LNCaP clone FGC (cell line): ENCODE results near the gene FLOT1.

ENCODE experiments used
- DNase-seq: peaks from one replicate; pipeline ENCODE4 v3.0.0-alpha.2; 2011; ENCODE audit warnings: low read depth
- H3K4me3 ChIP-seq: 2 replicates; pipeline ENCODE4 v1.5.1; 2011; ENCODE audit warnings: mild to moderate bottlenecking, low read depth, low read length, control low read depth
- TF ChIP-seq, protein P1 (sequence below): IDR thresholded peaks from 2 replicates; pipeline ENCODE4 v1.5.1; 2012; ENCODE audit warnings: mild to moderate bottlenecking; ENCODE audit not compliant: control insufficient read depth, insufficient read depth; ENCODE audit errors: extremely low read depth

The FLOT1 gene

GRCh38 chr6:30775104-30775503, 32.6 kb upstream of the FLOT1 start:
- no peak overlapping the region for H3K4me3 ChIP-seq
- DNase-seq, result no peak
- TF ChIP-seq, protein P1, sequence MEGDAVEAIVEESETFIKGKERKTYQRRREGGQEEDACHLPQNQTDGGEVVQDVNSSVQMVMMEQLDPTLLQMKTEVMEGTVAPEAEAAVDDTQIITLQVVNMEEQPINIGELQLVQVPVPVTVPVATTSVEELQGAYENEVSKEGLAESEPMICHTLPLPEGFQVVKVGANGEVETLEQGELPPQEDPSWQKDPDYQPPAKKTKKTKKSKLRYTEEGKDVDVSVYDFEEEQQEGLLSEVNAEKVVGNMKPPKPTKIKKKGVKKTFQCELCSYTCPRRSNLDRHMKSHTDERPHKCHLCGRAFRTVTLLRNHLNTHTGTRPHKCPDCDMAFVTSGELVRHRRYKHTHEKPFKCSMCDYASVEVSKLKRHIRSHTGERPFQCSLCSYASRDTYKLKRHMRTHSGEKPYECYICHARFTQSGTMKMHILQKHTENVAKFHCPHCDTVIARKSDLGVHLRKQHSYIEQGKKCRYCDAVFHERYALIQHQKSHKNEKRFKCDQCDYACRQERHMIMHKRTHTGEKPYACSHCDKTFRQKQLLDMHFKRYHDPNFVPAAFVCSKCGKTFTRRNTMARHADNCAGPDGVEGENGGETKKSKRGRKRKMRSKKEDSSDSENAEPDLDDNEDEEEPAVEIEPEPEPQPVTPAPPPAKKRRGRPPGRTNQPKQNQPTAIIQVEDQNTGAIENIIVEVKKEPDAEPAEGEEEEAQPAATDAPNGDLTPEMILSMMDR, result no peak

GRCh38 chr6:30774701-30775100, 32.2 kb upstream of the FLOT1 start:
- no peak overlapping the region for H3K4me3 ChIP-seq
- DNase-seq, result no peak
- TF ChIP-seq, protein P1, result no peak

DNA sequence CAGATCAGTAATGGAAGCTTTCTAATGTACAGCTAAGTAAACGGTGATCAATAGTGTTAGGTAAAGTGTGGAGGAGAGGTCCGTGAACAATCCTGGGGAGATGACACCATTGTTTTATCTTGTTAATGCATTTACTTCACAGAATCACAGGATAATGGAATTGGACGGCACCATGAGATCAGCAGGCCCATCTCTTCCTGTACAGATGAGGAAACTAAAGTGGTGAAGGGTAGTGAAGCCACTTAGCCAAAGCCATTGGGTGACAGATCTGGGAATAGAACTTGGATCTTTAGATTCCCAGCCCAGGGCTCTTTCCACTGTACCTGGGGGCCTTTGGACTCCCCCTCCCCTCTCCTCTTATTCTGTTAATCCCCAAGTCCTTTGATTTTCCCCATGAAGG, 28.1 kb upstream of the FLOT1 start:
- TF ChIP-seq, protein P1, result no peak
- no peak for DNase-seq

DNA sequence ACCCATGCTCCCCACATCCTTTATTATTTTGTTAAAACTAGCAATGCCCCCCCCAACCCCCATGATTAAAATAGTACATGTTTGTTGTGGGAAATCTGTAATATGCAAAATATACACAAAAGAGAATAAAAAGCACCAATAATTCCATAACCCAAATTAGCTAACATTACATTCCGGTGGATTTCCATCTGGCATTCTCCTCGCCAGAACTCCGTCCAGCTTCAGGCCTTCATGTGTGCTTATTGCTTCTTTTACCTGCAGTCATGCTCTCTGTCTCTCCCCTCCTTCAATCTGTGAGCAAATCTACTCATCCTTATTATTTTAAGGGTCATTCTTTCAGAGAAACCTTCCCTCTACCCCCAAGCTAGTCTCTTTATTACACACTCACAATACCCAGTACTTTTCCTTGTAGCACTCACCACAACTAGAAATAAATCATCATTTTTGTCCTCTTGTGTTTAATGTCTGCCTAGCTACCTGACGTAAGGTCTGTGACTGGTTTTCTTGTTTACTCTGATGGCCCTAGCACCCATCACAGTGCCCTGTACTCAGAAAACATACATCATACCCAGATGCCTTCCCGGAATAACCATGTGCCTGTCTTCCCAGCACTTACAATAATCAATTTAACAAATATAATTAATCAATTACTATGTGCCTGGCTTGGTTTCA, 27.5 kb upstream of the FLOT1 start:
- no peak overlapping the region for H3K4me3 ChIP-seq
- TF ChIP-seq, protein P1, result no peak

More for the DNA sequence above, 28.1 kb upstream of the FLOT1 start:
- no peak overlapping the region for H3K4me3 ChIP-seq

GRCh38 chr6:30769088-30769852, 26.8 kb upstream of the FLOT1 start:
- no peak for DNase-seq
- H3K4me3 ChIP-seq, result no peak overlapping the region

More for the DNA sequence above, 27.5 kb upstream of the FLOT1 start:
- DNase-seq, result no peak

DNA sequence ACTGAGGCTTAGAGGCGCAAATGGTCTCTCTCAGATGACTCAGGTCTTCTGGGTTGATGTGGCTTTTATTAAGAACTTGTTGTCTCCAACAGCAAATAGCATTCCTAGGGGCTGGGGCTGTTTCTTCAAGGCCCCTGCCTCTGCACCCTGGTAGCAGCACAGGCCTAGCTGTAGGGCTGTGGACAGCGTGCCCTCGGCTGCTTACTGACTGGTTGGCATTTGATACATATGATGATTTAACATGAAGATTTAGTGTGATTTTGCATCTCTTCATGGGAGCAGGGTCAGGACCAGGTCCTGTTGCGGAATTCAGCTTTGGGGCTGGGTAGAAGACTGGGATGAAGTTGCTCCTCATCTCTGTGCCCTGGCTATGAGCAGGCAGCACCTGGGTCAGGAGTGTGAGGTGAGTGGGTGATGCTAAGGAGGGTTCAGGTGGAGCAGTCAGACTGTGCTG, 26.2 kb upstream of the FLOT1 start:
- TF ChIP-seq, protein P1, result no peak
- H3K4me3 ChIP-seq, result no peak overlapping the region
- no peak for DNase-seq

More at GRCh38 chr6:30769088-30769852, 26.8 kb upstream of the FLOT1 start:
- TF ChIP-seq, protein P1, result no peak

DNA sequence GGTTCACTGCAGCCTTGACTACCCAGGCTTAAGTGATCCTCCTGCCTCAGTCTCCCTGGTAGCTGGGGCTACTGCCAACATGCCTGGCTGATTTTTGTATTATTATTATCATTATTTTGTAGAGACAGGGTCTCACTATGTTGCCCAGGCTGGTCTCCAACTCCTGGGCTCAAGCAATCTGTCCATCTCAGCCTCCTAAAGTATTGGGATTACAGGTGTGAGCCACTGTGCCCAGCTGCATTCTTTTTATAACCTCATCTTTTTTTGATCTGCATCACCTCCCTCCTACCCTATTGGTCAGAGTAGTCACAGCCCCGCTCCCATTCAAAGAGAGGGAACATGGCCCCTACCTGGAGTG, 25.4 kb upstream of the FLOT1 start:
- H3K4me3 ChIP-seq, result no peak overlapping the region
- TF ChIP-seq, protein P1, result no peak
- no peak for DNase-seq
